Activated CD4-positive, CD25-positive, alpha-beta regulatory T cell (primary cell): ENCODE measurements around the gene FANK1.

ENCODE experiments used
- DNase-seq, 4 experiments: peaks; one replicate each; lab custom pipeline; 2025; lab: John Stamatoyannopoulos, UW

Gene FANK1

GRCh38 chr10:125896088-125896934 lies at the start of gene FANK1:
Gene FANK1 (plus strand): TSS chr10:125896564. CDS start chr10:125896643, 79 bp downstream.
- peak; percentile 60 to 73 (median 62) for DNase-seq

- DNase-seq, result no peak
Observed at GRCh38 chr10:125846894-125847293, 49.5 kb upstream of the FANK1 start.

- DNase-seq, result no peak
Observed at GRCh38 chr10:125848371-125848770, 48.0 kb upstream of the FANK1 start.

GRCh38 chr10:125848857-125849256 lies 47.5 kb upstream of the FANK1 start:
- DNase-seq, result no peak

- no peak for DNase-seq
Observed at GRCh38 chr10:125849448-125849847, 46.9 kb upstream of the FANK1 start.

- no peak for DNase-seq
Observed at GRCh38 chr10:125850766-125851731, 45.3 kb upstream of the FANK1 start.

GRCh38 chr10:125852487-125852886 lies 43.9 kb upstream of the FANK1 start:
- no peak for DNase-seq

- DNase-seq, result no peak
Observed at GRCh38 chr10:125857185-125857760, 39.1 kb upstream of the FANK1 start.

- no peak for DNase-seq
Observed at GRCh38 chr10:125859128-125859817, 37.1 kb upstream of the FANK1 start.

- no peak for DNase-seq
Observed at GRCh38 chr10:125865120-125865519, 31.2 kb upstream of the FANK1 start.

GRCh38 chr10:125866421-125867029 lies 29.8 kb upstream of the FANK1 start:
- no peak for DNase-seq

- DNase-seq, result no peak
Observed at GRCh38 chr10:125868372-125868975, 27.9 kb upstream of the FANK1 start.

- DNase-seq, result no peak
Observed at GRCh38 chr10:125871338-125871737, 25.0 kb upstream of the FANK1 start.

- DNase-seq, result no peak
Observed at GRCh38 chr10:125878957-125879835, 17.2 kb upstream of the FANK1 start.

GRCh38 chr10:125880719-125881118 lies 15.6 kb upstream of the FANK1 start:
- DNase-seq, result no peak

- no peak for DNase-seq
Observed at GRCh38 chr10:125881192-125881591, 15.2 kb upstream of the FANK1 start, which contains the start of gene DHX32. Gene DHX32 (minus strand): TSS chr10:125881292. CDS start chr10:125880824, 468 bp downstream.

GRCh38 chr10:125882596-125882995 lies 13.8 kb upstream of the FANK1 start:
- DNase-seq, result no peak

GRCh38 chr10:125883211-125883610 lies 13.2 kb upstream of the FANK1 start:
- DNase-seq, result no peak

GRCh38 chr10:125886914-125887512 lies 9.4 kb upstream of the FANK1 start:
- no peak for DNase-seq
